Ramos (cell line): ENCODE data around the gene CFAP65.

Experiments used
- in situ Hi-C: fragments of 300-500 bp; cut with MboI; formaldehyde crosslinking; loops from one replicate; pipeline ENCODE4 v1.14.3; 2022; ENCODE audit warnings: low sequenced_read_pairs; ENCODE audit not compliant: unreplicated experiment

CFAP65 gene

DNA sequence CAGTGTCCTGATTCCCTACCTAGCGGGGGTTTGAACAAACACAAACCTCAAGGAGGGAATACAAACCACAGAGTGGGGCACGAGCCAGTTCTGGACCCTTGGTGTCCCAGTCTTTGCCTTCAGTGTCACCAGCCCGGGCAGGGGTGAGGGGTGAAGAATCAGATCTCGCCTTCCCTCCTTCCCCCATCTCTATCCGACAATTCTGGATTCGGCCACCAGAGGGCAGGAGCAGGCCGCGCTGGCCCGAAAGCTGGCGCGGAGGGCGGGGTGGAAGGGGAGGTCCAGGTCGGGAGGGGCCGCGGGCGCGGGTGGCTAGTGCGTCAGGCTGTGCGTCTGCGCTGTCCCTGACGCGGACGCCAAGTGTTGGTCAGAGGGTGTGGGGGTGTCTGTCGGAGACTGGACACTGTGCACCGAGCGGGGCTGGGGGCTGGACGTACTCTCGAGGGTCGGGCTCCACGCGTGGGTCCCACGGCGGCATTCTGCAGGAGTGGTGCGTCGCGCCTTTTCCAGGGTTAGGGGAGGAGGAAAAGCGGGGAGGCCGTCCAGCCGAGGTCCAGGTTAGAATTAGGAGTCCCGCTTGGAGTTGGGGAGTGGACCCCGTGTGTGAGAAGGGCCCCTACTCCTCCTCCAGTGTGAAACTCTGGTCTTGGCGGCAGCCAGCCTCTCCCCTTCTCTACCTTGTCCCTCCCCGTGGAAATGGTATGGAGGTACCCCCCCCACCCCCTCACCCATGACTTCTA is 45.2 kb downstream of the CFAP65 start:
- in situ Hi-C loops = no loop called here

GRCh38 chr2:218995561-218995960 is 45.8 kb downstream of the CFAP65 start:
- in situ Hi-C loops = no loop called here

DNA sequence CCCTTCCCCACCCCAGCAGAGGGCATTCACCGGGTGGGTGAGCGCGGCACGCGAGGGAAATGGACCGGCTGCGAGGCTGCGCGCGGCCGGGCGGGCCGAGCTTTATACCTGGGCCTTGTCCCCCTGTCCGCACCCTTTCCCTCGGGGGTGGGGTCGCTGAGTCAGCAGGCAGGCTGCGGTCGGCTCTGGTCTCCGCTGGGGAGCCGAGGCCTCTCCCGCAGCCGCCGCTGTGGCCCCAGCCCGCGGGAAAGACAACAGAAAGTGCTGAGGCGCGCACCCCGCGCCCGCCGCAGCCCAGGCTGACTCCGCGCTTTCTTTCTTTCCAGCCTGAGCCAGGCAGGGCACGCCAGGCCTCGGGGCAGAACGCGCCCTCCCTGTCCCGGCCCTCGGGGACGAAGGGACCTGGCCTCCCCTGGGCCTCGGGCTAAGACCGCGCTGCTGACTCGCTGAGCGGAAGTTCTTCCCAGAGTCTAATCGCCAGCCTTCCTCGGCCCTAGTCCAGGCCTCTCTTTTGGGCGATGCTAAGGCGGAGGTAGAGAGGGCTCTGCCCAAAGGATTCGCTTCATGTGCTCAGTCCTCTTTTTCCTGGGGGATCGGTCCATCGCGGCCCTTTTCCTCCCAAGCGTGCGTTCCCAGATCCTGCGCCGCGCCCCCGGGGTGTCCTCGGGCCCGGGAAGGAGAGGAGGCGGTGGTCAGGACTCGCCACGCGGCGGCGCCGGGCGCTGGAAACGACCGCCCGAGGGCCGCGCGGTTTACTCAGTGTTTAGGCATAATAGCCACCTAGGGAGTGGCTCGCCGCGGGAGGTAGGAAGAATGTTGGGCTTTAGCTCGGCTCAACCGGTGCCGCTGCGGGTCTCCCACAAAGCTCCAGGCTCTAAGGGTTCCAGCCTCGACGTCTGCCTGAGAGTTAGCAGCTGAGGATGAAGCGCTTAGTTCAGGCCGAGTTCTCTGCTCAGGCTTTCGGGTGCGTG is 47.7 kb downstream of the CFAP65 start, which contains the start of gene CRYBA2:
TSS of gene CRYBA2 (minus strand) at position 78 of the 971 bp plus-strand sequence. CDS start 246 bp downstream, outside the sequence.
- in situ Hi-C loops = no loop called here

GRCh38 chr2:218992703-218993344 is 48.5 kb downstream of the CFAP65 start:
- in situ Hi-C loops = no loop called here

DNA sequence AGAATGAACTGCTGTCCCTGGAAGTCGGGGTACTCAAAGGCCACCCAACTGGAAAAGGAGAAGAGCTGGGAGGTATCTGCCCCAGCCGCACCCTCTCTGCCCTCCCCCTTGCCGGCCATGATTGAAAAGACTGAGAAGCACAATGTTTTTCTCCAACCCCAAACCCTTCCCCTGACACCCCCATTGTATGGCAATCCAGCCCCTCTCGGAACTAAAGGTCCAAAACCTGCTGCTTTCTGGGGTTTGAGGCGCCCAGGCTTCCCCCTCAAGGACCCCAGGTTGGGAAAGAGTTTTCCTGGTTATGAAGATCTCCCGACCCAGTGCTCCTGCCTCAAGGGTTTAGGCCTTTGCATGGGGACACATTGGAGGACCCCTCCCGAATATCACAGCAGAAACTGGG is 49.1 kb downstream of the CFAP65 start:
- in situ Hi-C loops = no loop called here

DNA sequence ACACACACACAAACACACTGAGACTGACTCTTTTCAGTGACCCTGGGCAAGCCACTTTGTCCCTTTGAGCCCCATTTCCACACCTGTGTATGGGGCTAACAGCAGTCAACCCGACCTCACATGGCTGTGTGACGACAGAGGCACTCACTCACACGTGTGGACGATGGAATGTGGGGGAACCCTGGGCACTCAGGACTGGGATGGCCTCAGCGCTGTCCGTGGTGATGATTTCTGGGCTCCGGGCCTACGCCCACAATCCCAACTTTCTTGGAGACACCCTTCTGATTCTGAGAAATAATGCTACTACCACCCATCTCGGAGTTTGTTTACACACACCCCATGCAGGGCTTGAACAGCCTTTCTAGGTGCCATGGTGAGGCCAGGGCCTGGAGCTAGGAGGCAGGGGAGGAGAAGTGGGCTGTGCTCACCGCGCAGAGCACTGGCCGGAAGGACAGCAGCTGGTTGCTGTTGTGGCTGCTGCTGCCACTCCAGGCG is 49.6 kb downstream of the CFAP65 start:
- in situ Hi-C loops = no loop called here

GRCh38 chr2:218990612-218991011 is 50.7 kb downstream of the CFAP65 start:
- in situ Hi-C loops = no loop called here

DNA sequence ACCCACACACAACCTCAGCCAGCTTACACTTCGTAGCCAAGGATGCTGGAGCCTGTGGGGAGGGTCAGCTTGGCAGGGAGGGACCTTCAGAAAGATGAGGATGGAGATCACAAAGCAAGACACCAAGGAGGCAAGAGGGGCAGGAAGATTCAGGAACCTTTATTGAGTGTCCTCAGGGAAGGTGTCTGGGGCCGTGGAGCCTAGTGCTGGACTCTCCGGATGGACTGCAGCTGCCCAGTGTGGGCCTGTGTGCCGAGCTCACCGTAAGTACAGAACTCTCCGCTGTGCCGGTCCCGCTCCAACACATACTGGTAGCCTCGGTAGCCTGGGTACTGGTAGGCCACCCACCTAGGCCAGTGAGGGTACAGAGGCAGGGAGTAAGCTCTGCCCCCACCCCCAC is 51.3 kb downstream of the CFAP65 start:
- in situ Hi-C loops = no loop called here

DNA sequence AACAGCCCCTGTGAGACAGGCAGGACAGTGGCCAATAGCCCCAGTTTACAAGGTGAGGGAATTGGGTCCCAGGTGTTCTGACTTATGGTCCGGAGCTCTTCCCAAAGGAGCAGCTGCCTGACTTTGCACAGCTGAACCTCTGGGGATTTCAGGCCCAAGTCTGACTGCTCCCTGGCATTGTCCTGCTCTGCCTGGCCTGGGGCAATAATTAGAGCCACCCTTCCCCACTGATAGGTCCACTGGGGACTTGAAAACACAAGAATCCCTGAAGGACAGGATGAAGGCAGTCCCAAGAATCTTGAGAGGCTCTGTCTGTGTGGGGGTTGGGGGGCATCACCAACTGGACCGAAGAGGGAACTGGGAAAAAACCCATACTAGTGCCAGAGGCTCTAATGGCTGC is 52.7 kb downstream of the CFAP65 start:
- in situ Hi-C loops = no loop called here

- in situ Hi-C loops = no loop called here
Observed at GRCh38 chr2:218988164-218988563, 53.2 kb downstream of the CFAP65 start.

DNA sequence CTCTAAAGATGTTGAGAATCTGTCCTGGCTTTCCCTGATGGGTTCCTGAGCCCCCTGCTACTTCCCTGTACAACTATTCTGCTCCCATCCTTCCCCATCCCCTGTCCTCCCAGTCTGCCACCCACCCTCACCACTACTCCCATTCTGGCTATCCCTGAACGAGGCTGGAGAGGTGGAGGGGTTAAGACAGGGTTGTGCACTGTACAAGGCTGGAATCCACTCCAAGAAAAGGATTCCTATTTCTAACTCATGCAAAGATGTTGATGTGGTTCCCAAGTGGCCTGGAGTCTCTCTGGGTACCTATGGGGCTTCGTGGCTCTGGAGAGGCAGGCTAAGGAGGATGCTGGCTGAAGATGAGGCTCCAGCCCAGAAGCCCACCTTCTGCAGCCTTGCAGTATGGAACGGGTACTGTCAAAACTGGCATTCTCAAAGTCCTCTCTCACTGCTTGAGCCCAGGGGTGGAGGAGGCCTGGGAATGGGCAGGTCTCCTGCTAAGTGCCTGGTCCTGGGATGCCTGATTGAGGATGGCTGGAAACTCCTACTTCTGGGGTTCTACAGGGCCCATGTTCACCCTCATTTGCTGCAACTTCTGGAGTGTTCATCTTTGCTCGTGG is 55.1 kb downstream of the CFAP65 start:
- in situ Hi-C loops = no loop called here

- in situ Hi-C loops = no loop called here
Observed at GRCh38 chr2:218985325-218986091, 55.8 kb downstream of the CFAP65 start.

DNA sequence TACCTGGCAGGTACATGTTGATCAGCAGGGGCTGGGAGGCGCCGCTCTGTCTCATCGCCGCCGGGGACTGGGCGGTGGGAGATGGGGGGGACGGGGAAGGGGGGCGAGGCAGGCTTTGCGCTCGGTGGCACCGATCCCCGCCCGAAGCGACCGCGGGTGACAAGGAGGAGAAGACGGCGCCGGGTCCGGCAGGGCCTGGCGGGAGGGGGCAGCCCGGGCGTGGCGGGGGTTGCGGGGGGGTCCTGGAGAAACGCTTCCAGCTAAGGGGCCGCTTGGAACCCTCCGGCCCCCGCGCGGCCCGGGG is 56.3 kb downstream of the CFAP65 start, which contains the start of gene FEV:
TSS of gene FEV (minus strand) at position 164 of the 304 bp plus-strand sequence. CDS start at position 55, 109 bp downstream.
- in situ Hi-C loops = no loop called here

DNA sequence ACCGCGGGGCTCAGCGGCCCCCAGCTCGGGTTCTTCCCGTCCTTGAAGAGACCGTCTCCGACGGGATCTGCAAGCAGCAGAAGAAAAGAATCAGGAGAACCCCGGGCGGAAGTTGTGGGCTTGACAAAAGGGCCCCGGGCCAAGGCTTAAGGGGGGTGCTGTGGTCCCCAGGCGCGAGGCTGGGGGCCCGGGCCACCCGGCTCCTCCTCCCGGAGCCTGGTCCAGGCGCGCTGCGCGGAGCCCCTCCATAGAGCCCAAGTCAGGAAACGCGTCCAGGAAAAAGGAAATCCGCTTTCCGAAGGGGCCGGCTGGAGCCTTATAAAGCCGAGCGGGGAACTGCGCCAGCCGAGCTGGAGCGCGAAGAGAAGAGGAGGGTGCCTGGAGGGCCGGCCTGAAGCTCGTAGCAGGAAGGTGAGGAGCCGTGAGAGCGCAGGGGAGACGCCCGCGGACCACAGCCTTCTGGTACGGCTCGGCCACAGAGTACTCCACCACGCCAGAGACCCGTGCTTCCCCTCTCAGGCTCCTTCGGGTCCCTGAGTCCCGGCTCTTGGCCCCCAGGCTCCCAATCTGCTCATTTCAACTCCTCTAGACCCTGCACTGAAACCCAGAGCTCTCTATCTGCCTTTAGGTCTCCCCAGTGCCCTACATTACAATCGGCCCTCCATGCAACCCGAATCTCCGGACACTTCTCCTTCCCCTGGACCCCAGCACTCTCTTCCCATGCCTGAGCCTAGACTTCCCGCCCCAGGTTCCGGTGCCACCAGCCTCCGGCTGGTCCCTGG is 56.9 kb downstream of the CFAP65 start:
- in situ Hi-C loops = no loop called here

DNA sequence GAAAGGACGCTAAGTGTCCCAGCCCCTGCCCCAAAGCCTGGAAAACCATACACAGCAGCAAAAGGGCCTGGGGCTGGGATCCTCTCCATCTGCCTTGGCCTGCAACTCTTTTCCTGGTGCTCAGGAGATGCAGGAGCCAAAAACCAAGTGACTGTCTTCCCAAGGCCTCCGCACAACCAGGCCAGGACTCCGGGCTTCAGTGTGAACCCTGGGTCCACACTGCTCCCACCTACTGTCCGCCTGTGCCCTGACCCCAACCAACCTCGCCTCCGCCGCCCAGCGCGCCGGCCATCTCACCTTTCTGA is 57.4 kb downstream of the CFAP65 start:
- in situ Hi-C loops = no loop called here

- in situ Hi-C loops = no loop called here
Observed at GRCh38 chr2:218983263-218983933, 57.9 kb downstream of the CFAP65 start.

GRCh38 chr2:218982586-218983262 is 58.6 kb downstream of the CFAP65 start:
- in situ Hi-C loops = no loop called here
